CD8-positive, alpha-beta memory T cell (primary cell): Measurements from ENCODE around the gene KREMEN2. TPM values are rescaled to one million over a fixed set of nuclear protein-coding genes. Genes with fewer than 3 reads are reported as not detected.

ENCODE experiments used
- CTCF ChIA-PET: fragments of 350-600 bp; sonication (Branson Sonifier 250); formaldehyde crosslinking; loops from one replicate; lab custom pipeline; 2021; ENCODE audit warnings: antibody characterized with exemption; lab: Charles Lee
- POLR2A ChIA-PET: fragments of 350-600 bp; sonication (Branson Sonifier 250); formaldehyde crosslinking; loops from one replicate; lab custom pipeline; 2021; ENCODE audit warnings: antibody characterized with exemption; lab: Charles Lee
- DNase-seq, 5 donors: peaks; one replicate each; pipeline versions ENCODE4 v3.0.0 to v3.0.0-alpha.2; 2020 to 2022; ENCODE audit warnings: mixed read lengths in 1 of 5
- H3K27ac ChIP-seq: one replicate; pipeline ENCODE4 v1.7.0; 2013; ENCODE audit warnings: low read depth, mild to moderate bottlenecking, low read length, moderate library complexity
- H3K27me3 ChIP-seq: 2 replicates; pipeline ENCODE4 v1.7.0; 2013; ENCODE audit warnings: low read length, mild to moderate bottlenecking; ENCODE audit not compliant: insufficient read depth, poor library complexity, severe bottlenecking
- H3K36me3 ChIP-seq: 2 replicates; pipeline ENCODE4 v1.7.0; 2013; ENCODE audit warnings: mild to moderate bottlenecking, low read length, moderate library complexity; ENCODE audit not compliant: insufficient read depth
- H3K4me1 ChIP-seq: 2 replicates; pipeline ENCODE4 v1.7.0; 2013; ENCODE audit warnings: mild to moderate bottlenecking, low read length, moderate library complexity; ENCODE audit not compliant: insufficient read depth
- H3K4me3 ChIP-seq: 2 replicates; pipeline ENCODE4 v1.7.0; 2013; ENCODE audit warnings: mild to moderate bottlenecking, low read length
- H3K9me3 ChIP-seq: 2 replicates; pipeline ENCODE4 v1.7.0; 2013; ENCODE audit warnings: mild to moderate bottlenecking, low read length
- H3K27ac Mint-ChIP-seq, 8 donors: one replicate each; pipeline ENCODE4 v1.8.0; 2020 to 2021; ENCODE audit warnings: mixed read lengths in 8 of 8, mild to moderate bottlenecking in 6 of 8, inconsistent platforms in 3 of 8, moderate library complexity in 3 of 8
- H3K27me3 Mint-ChIP-seq, 2 donors: one replicate each; pipeline ENCODE4 v1.8.0; 2020 to 2021; ENCODE audit warnings: mixed read lengths in 2 of 2, mild to moderate bottlenecking in 1 of 2, moderate library complexity in 1 of 2
- H3K36me3 Mint-ChIP-seq, 3 donors: one replicate each; pipeline ENCODE4 v1.8.0; 2020 to 2021; ENCODE audit warnings: mixed read lengths in 3 of 3, inconsistent platforms in 1 of 3, mild to moderate bottlenecking in 1 of 3
- H3K4me1 Mint-ChIP-seq, 3 donors: one replicate each; pipeline ENCODE4 v1.8.0; 2020 to 2021; ENCODE audit warnings: mixed read lengths in 3 of 3, inconsistent platforms in 1 of 3, mild to moderate bottlenecking in 1 of 3
- H3K4me3 Mint-ChIP-seq, 7 donors: one replicate each; pipeline ENCODE4 v1.8.0; 2020 to 2021; ENCODE audit warnings: mixed read lengths in 7 of 7, mild to moderate bottlenecking in 6 of 7, moderate library complexity in 4 of 7, inconsistent platforms in 2 of 7
- H3K9me3 Mint-ChIP-seq, 5 donors: one replicate each; pipeline ENCODE4 v1.8.0; 2020 to 2022; ENCODE audit warnings: mixed read lengths in 5 of 5, mild to moderate bottlenecking in 3 of 5, moderate library complexity in 2 of 5, inconsistent platforms in 1 of 5
- polyA plus RNA-seq: library from polyadenylated mRNA; unstranded; fragments of 300-500 nt; fragmentation: Illumina TruSeq; gene quantifications from one replicate; pipeline ENCODE4 v1.2.3, GENCODE V29; 2021
- total RNA-seq, 2 experiments: library from RNA; stranded (reverse); gene quantifications; one replicate each; pipeline ENCODE4 v1.2.3, GENCODE V29; 2021

Gene KREMEN2
- total and polyA plus RNA-seq, 3 experiments from 2014 or later, result not detected

GRCh38 chr16:2980227-2981176, 16.4 kb downstream of the KREMEN2 start, which contains the start of gene PKMYT1:
PKMYT1 (minus strand) TSS chr16:2980446; CDS start chr16:2979657, 789 bp downstream.
- peak within 1 kb of the TSS; percentile 69 to 90 (median 81) for H3K4me3 Mint-ChIP-seq
- no peaks in the 10 kb centered on the region for H3K9me3 ChIP-seq

GRCh38 chr16:2981177-2981898, 17.3 kb downstream of the KREMEN2 start:
- Mint-ChIP-seq H3K4me1 (peaks cover 4 to 18% (median 12%) of the 10 kb centered on the region in 3 donors), H3K27ac (peak overlapping the region in 7 of 8 donors; percentile 10 to 96 (median 84)), H3K27me3 (peaks cover 2 to 5% of the 10 kb centered on the region in 2 donors), H3K4me3 (peak overlapping the region; percentile 61 to 90 (median 81)), H3K9me3 (no peaks in the 10 kb centered on the region), H3K36me3 (no peaks in the 10 kb centered on the region)
- Histone ChIP-seq H3K9me3 (no peaks in the 10 kb centered on the region), H3K4me3 (peak overlapping the region; percentile 82), H3K36me3 (no peaks in the 10 kb centered on the region), H3K4me1 (peaks cover 8% of the 10 kb centered on the region), H3K27ac (peak overlapping the region; percentile 81), H3K27me3 (no peaks in the 10 kb centered on the region)
- DNase-seq, result no peak
- CTCF ChIA-PET, result interaction anchor here (0.7 to 1.5 kb wide), 8 partner anchors 11 to 148 kb away, joined by 3 to 5 read pairs (median 4); partner anchors contain the start of gene PAQR4
- POLR2A ChIA-PET, result interaction anchor here (0.6 to 2.1 kb wide), 3 partner anchors 19 to 100 kb away, joined by 3 to 5 read pairs (median 3); partner anchors contain the start of gene FLYWCH1

More at GRCh38 chr16:2980227-2981176, 16.4 kb downstream of the KREMEN2 start, which contains the start of gene PKMYT1:
- Mint-ChIP-seq H3K27ac (peak within 1 kb of the TSS in 7 of 8 donors; percentile 25 to 87 (median 63)), H3K27me3 (peaks cover 2 to 5% of the 10 kb centered on the region in 2 donors), H3K36me3 (no peaks in the 10 kb centered on the region), H3K9me3 (no peaks in the 10 kb centered on the region), H3K4me1 (peaks cover 4 to 18% (median 12%) of the 10 kb centered on the region in 3 donors)
- CTCF ChIA-PET, result interaction anchor here (0.7 to 1.5 kb wide), 8 partner anchors 10 to 149 kb away, joined by 3 to 5 read pairs (median 4); partner anchors contain the start of gene PAQR4
- Histone ChIP-seq H3K4me1 (peaks cover 8% of the 10 kb centered on the region), H3K27me3 (no peaks in the 10 kb centered on the region), H3K36me3 (no peaks in the 10 kb centered on the region), H3K27ac (peak within 1 kb of the TSS; percentile 81), H3K4me3 (peak within 1 kb of the TSS; percentile 82)
- POLR2A ChIA-PET, result interaction anchor here (0.6 to 2.1 kb wide), 7 partner anchors 20 to 1278 kb away, joined by 3 to 6 read pairs (median 4); partner anchors contain the start of genes FLYWCH1 and FLYWCH2
- peak; percentile 92 to 95 (median 95) for DNase-seq

DNA sequence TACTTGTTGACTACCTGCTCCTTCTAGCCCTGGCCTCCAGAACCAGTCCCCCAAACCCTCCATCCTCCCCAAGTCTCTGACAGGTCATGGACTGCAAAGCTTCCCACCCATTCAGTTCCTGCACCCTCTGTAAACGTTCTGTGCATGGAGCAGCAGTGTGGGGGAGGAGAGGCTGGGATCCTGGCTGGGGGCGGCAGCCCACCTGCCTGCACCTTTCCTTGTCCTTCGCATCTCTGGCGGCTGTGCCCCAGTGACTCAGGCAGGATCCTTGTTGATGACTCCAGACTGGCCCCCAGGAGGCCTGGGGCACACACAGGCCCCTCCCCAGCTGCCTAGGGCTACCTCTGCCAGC, 17.8 kb downstream of the KREMEN2 start:
- CTCF ChIA-PET, result interaction anchor here (0.9 to 1.5 kb wide), 3 partner anchors 13 to 26 kb away, joined by 3 to 5 read pairs (median 4); partner anchors contain the start of gene PAQR4
- Mint-ChIP-seq H3K9me3 (no peaks in the 10 kb centered on the region), H3K27me3 (peaks cover 3 to 4% of the 10 kb centered on the region in 2 donors), H3K4me3 (peak overlapping the region; percentile 61 to 84 (median 77)), H3K27ac (peak overlapping the region in 6 of 8 donors; percentile 10 to 96 (median 80)), H3K36me3 (no peaks in the 10 kb centered on the region), H3K4me1 (peaks cover 4 to 18% (median 12%) of the 10 kb centered on the region in 3 donors)
- no peak for DNase-seq
- Histone ChIP-seq H3K9me3 (no peaks in the 10 kb centered on the region), H3K27ac (peak overlapping the region; percentile 81), H3K36me3 (no peaks in the 10 kb centered on the region), H3K4me3 (no peak overlapping the region), H3K27me3 (no peaks in the 10 kb centered on the region), H3K4me1 (peaks cover 8% of the 10 kb centered on the region)
- POLR2A ChIA-PET, result interaction anchor here (2.1 kb wide), 1 partner anchor 70 kb away, joined by 5 read pairs; the partner anchor contains the start of gene FLYWCH1

DNA sequence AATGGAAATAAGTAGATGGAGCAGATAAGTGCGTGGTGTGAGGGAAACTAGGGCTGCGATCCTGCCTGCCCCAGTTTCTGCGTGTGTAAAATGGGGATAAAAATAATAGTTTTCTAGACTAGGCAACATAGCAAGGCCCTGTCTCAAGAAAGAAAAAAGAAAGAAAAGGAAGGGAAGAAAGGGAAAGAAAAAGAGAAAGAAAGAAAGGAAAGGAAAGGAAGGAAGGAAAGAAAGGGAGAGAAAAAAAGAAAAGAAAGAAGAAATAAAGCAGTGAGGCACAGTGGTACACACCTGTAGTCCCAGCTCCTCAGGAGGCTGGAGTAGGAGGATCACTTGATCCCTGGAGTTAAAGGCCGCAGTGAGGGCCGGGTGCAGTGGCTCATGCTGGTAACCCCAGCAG, 18.3 kb downstream of the KREMEN2 start:
- POLR2A ChIA-PET, result no interaction called here
- H3K4me1 ChIP-seq, result peaks cover 8% of the 10 kb centered on the region

GRCh38 chr16:2983706-2984136, 19.6 kb downstream of the KREMEN2 start:
- Histone ChIP-seq H3K27me3 (no peaks in the 10 kb centered on the region), H3K27ac (no peak overlapping the region), H3K36me3 (no peaks in the 10 kb centered on the region), H3K4me1 (peaks cover 8% of the 10 kb centered on the region), H3K9me3 (no peaks in the 10 kb centered on the region), H3K4me3 (no peak overlapping the region)
- Mint-ChIP-seq H3K9me3 (no peaks in the 10 kb centered on the region), H3K4me3 (peak overlapping the region in 3 of 7 donors; percentile 19 to 48 (median 29)), H3K4me1 (peaks cover 4 to 18% (median 12%) of the 10 kb centered on the region in 3 donors), H3K27ac (no peak overlapping the region), H3K27me3 (peaks cover 0 to 3% of the 10 kb centered on the region in 2 donors), H3K36me3 (no peaks in the 10 kb centered on the region)
- ChIA-PET CTCF (interaction anchor here (0.8 to 1.2 kb wide), 5 partner anchors 16 to 39 kb away, joined by 3 to 7 read pairs (median 3); no protein-coding TSS in a partner anchor), POLR2A (no interaction called here)
- DNase-seq, result peak; percentile 28 to 71 (median 63)

More for the DNA sequence above, 18.3 kb downstream of the KREMEN2 start:
- H3K27me3 ChIP-seq, result no peaks in the 10 kb centered on the region
- H3K36me3 ChIP-seq, result no peaks in the 10 kb centered on the region
- Mint-ChIP-seq H3K27me3 (peaks cover 0 to 3% of the 10 kb centered on the region in 2 donors), H3K4me3 (peak overlapping the region in 3 of 7 donors; percentile 77 to 84 (median 77)), H3K4me1 (peaks cover 4 to 18% (median 12%) of the 10 kb centered on the region in 3 donors), H3K9me3 (no peaks in the 10 kb centered on the region), H3K27ac (peak overlapping the region in 1 of 8 donors; percentile 25), H3K36me3 (no peaks in the 10 kb centered on the region)
- no peak overlapping the region for H3K27ac ChIP-seq
- H3K4me3 ChIP-seq, result no peak overlapping the region
- DNase-seq, result no peak
- H3K9me3 ChIP-seq, result no peaks in the 10 kb centered on the region
- CTCF ChIA-PET, result interaction anchor here (0.9 to 1.5 kb wide), 6 partner anchors 10 to 25 kb away, joined by 3 to 5 read pairs (median 4); no protein-coding TSS in a partner anchor

DNA sequence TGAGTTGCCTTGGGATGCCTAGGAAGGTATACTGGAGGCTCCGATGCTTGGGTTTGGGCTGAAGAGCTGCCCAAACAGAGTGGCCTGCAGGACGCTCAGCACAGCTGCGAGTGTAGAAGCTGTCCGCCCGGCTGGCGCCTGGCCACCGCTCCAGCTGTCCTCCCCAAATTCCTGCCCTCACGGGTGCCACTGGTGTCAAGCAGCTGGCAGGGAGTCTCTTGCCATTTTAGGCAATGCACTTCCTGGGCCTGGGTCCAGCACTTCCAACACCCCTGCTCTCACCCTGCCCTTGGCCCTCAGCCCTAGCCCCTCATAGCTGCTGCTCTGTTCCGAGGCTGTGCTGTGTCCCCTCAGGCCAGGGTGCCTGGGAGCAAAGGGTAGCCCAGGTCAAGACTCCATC, 21.4 kb downstream of the KREMEN2 start:
- Histone ChIP-seq H3K27ac (no peak overlapping the region), H3K4me3 (no peak overlapping the region), H3K36me3 (no peaks in the 10 kb centered on the region), H3K9me3 (no peaks in the 10 kb centered on the region), H3K27me3 (no peaks in the 10 kb centered on the region), H3K4me1 (no peaks in the 10 kb centered on the region)
- Mint-ChIP-seq H3K27ac (no peak overlapping the region), H3K9me3 (no peaks in the 10 kb centered on the region), H3K4me1 (peaks cover 4 to 15% (median 12%) of the 10 kb centered on the region in 3 donors), H3K4me3 (no peak overlapping the region), H3K27me3 (peaks cover 1 to 3% of the 10 kb centered on the region in 2 donors), H3K36me3 (no peaks in the 10 kb centered on the region)
- ChIA-PET CTCF (interaction anchor here (1.2 to 1.3 kb wide), 2 partner anchors 11 to 18 kb away, joined by 3 read pairs; no protein-coding TSS in a partner anchor), POLR2A (no interaction called here)
- no peak for DNase-seq

DNA sequence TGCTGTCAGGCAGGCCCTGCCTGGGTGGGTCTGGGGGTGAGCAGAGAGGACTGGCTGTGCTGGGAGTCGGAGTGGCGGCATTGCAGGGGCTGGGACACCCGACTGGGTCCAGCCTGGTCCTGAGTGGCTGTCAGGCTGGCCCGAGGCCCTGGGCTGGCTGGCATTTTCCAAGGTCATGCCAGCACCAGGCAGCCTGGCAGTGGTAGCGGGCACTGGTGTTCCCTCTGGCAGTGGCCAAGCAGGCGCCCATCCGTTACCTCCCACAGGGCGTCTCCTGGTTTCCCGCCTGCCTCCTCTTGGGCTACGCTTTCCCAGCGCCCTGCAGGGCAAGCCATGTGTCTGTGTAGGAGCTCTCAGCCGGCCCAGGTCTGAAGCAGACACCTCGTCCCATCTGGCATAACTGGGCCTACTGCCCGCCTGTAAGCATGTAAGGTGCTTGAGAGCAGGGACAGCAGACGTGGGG, 21.8 kb downstream of the KREMEN2 start:
- H3K4me3 ChIP-seq, result no peak overlapping the region
- no peaks in the 10 kb centered on the region for H3K9me3 ChIP-seq
- no peak overlapping the region for H3K27ac ChIP-seq
- no peak overlapping the region for H3K27ac Mint-ChIP-seq
- no peak for DNase-seq
- H3K4me3 Mint-ChIP-seq, result no peak overlapping the region
- no peaks in the 10 kb centered on the region for H3K36me3 ChIP-seq
- H3K36me3 Mint-ChIP-seq, result no peaks in the 10 kb centered on the region
- ChIA-PET CTCF (no interaction called here), POLR2A (no interaction called here)
- peaks cover 3 to 4% of the 10 kb centered on the region in 2 donors for H3K27me3 Mint-ChIP-seq
- peaks cover 4 to 13% (median 9%) of the 10 kb centered on the region in 3 donors for H3K4me1 Mint-ChIP-seq
- H3K9me3 Mint-ChIP-seq, result no peaks in the 10 kb centered on the region
- H3K4me1 ChIP-seq, result no peaks in the 10 kb centered on the region
- no peaks in the 10 kb centered on the region for H3K27me3 ChIP-seq
